ENCODE data around the gene WWTR1. TPM values are rescaled to one million over a fixed set of nuclear protein-coding genes. Genes with fewer than 3 reads are reported as not detected.

WWTR1 gene
- total and polyA plus RNA-seq, 2 of the 8 experiments (the other 6 are each of a cell fraction or from before 2014, with no cell fraction given): 15.7 to 18.6 TPM

DNA sequence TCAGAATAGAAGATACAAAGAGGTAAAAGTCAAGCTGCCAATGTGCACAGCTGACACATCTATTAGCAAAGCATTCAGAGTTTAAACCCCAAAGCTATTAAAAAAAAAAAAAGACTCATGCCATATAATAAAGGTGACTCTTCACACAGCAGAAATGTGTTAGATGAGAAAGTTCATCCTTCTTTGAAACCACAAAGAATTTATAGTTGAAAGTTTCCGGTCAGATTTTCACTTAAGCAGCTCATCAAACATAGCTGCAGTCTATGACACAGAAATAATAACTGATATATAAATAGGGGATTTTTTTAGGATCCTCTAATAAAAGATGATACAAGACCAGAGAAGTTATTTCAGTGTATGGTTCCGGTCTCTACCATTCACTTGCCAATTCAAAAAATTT, 76.6 kb downstream of the WWTR1 start:
- H3K4me2 ChIP-seq (ENCODE audit: insufficient read depth in 1 of 2, low read depth in 2 of 2, low read length in 2 of 2): no peak overlapping the region
- H3K9me3 ChIP-seq (ENCODE audit: insufficient read depth in 2 of 2, low read depth in 1 of 2, low read length in 1 of 2): no peaks in the 10 kb centered on the region
- peaks cover 2 to 10% (median 6%) of the 10 kb centered on the region in 4 experiments; a peak in 5 of 7 replicates for H3K4me1 ChIP-seq (replicated peaks in 1 of 4; ENCODE audit: control insufficient read depth in 3 of 4, insufficient read depth in 4 of 4, low read length in 3 of 4)
- H3K18ac ChIP-seq (ENCODE audit: extremely low read depth, low read length): no peak overlapping the region
- no peak overlapping the region for H3K4me3 ChIP-seq (ENCODE audit: extremely low read depth in 1 of 4, insufficient read depth in 2 of 4, low read depth in 3 of 4, low read length in 4 of 4)
- H3K36me3 ChIP-seq (ENCODE audit: control insufficient read depth in 2 of 4, insufficient read depth in 4 of 4, low read length in 3 of 4): no peaks in the 10 kb centered on the region
- no peak overlapping the region for H2BK12ac ChIP-seq (ENCODE audit: low read depth, low read length)
- H2BK120ac ChIP-seq (replicated peaks; ENCODE audit: low read depth, low read length): no peak overlapping the region
- H3K27ac ChIP-seq (ENCODE audit: low read depth, low read length): no peak overlapping the region
- ChIA-PET POLR2A (ENCODE audit: partially characterized antibody) (interaction anchor here (1.1 kb wide), 1 partner anchor 76 kb away, joined by 3 read pairs; the partner anchor contains the start of gene WWTR1), CTCF (ENCODE audit: partially characterized antibody) (interaction anchor here (0.9 to 4.7 kb wide), 6 partner anchors 12 to 136 kb away, joined by 3 to 37 read pairs (median 4); no protein-coding TSS in a partner anchor)
- 90% methylated on average over 2 of the region's 2 CpGs; no CpG with 5 or more reads in 1 of the 2 experiments for WGBS, 2 experiments (ENCODE audit: extremely low coverage in 1 of 2, insufficient coverage in 1 of 2, insufficient read length in 1 of 2, insufficient replicate concordance in 2 of 2, low coverage in 1 of 2, low lambda C conversion rate in 2 of 2, missing lambda C conversion rate in 1 of 2)
- H2BK5ac ChIP-seq (ENCODE audit: low read depth, low read length): no peak overlapping the region
- no peak overlapping the region for H2BK20ac ChIP-seq (ENCODE audit: low read length)
- H3K79me2 ChIP-seq (ENCODE audit: control insufficient read depth in 1 of 2, insufficient read depth in 2 of 2, low read length in 2 of 2): 0 out of 4 replicates have a peak, but pooled peaks cover 2 to 5% of the 10 kb centered on the region in 2 experiments
- peaks cover 0 to 2% of the 10 kb centered on the region in 2 experiments for H4K20me1 ChIP-seq (replicated peaks in 1 of 2; ENCODE audit: control insufficient read depth in 1 of 2, insufficient read depth in 2 of 2, low read length in 2 of 2)
- H3K23ac ChIP-seq (ENCODE audit: insufficient read length): no peak overlapping the region
- H3K9ac ChIP-seq (replicated peaks in 1 of 4; ENCODE audit: extremely low read depth in 1 of 4, low read depth in 3 of 4, low read length in 3 of 4): no peak overlapping the region
- no peak overlapping the region for H4K91ac ChIP-seq (replicated peaks; ENCODE audit: insufficient read length, low read length)
- H2AFZ ChIP-seq (ENCODE audit: low read length): no peak overlapping the region
- H2BK15ac ChIP-seq (ENCODE audit: low read length): no peak overlapping the region
- no peaks in the 10 kb centered on the region for H3K27me3 ChIP-seq (replicated peaks in 1 of 4; ENCODE audit: control insufficient read depth in 3 of 4, extremely low read depth in 1 of 4, insufficient read depth in 3 of 4, low read length in 3 of 4)
- no peak overlapping the region for H2AK5ac ChIP-seq (ENCODE audit: low read depth, low read length)
- no peak overlapping the region for H3K14ac ChIP-seq (ENCODE audit: insufficient read length)
- DNase-seq (ENCODE audit: low read depth in 1 of 2, low spot score in 2 of 2) (no peak), FAIRE-seq (no peak)
- peaks cover 6% of the 10 kb centered on the region; the same call in 1 of the 2 replicates for H3K79me1 ChIP-seq (ENCODE audit: low read depth, low read length)
- no peak overlapping the region for H3K56ac ChIP-seq (replicated peaks; ENCODE audit: insufficient read length, low read depth, low read length)
- no peak overlapping the region for H4K5ac ChIP-seq (ENCODE audit: insufficient read length, low read depth, low read length)
- H3K23me2 ChIP-seq (ENCODE audit: low read depth, low read length): no peaks in the 10 kb centered on the region
- no peak overlapping the region for H4K8ac ChIP-seq (ENCODE audit: extremely low read depth, insufficient read depth, low read length)
- no peak overlapping the region for H3K4ac ChIP-seq (replicated peaks; ENCODE audit: insufficient read length, low read depth, low read length)
- no peak for TF ChIP-seq RBBP5 (IDR thresholded peaks at IDR 0.05; ENCODE audit: borderline replicate concordance, low read depth, low read length)
- no peak for TF ChIP-seq TEAD4 (IDR thresholded peaks at IDR 0.05; ENCODE audit: low read depth, low read length)
- TF ChIP-seq, protein P1, sequence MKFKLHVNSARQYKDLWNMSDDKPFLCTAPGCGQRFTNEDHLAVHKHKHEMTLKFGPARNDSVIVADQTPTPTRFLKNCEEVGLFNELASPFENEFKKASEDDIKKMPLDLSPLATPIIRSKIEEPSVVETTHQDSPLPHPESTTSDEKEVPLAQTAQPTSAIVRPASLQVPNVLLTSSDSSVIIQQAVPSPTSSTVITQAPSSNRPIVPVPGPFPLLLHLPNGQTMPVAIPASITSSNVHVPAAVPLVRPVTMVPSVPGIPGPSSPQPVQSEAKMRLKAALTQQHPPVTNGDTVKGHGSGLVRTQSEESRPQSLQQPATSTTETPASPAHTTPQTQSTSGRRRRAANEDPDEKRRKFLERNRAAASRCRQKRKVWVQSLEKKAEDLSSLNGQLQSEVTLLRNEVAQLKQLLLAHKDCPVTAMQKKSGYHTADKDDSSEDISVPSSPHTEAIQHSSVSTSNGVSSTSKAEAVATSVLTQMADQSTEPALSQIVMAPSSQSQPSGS (IDR thresholded peaks at IDR 0.05; ENCODE audit: low read length): no peak
- no peak for TF ChIP-seq POLR2A (IDR thresholded peaks at IDR 0.05; ENCODE audit: control extremely low read depth in 1 of 2, low read depth in 2 of 2, low read length in 2 of 2)
- TF ChIP-seq POU5F1 (IDR thresholded peaks at IDR 0.05; ENCODE audit: low read depth, low read length): no peak
- TF ChIP-seq EZH2 (IDR thresholded peaks at IDR 0.05; ENCODE audit: low read depth, low read length, severe bottlenecking): no peak
- no peak for TF ChIP-seq CEBPB (IDR thresholded peaks at IDR 0.05; ENCODE audit: low read depth, low read length)
- no peak for TF ChIP-seq CHD1 (IDR thresholded peaks at IDR 0.05; ENCODE audit: low read depth, low read length)
- TF ChIP-seq, protein P2, sequence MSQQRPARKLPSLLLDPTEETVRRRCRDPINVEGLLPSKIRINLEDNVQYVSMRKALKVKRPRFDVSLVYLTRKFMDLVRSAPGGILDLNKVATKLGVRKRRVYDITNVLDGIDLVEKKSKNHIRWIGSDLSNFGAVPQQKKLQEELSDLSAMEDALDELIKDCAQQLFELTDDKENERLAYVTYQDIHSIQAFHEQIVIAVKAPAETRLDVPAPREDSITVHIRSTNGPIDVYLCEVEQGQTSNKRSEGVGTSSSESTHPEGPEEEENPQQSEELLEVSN (IDR thresholded peaks at IDR 0.05): no peak
- TF ChIP-seq RNF2 (IDR thresholded peaks at IDR 0.05; ENCODE audit: borderline replicate concordance, low read depth, low read length, missing control alignments, poor library complexity, severe bottlenecking): no peak
- no peak for TF ChIP-seq SRF (IDR thresholded peaks at IDR 0.05; ENCODE audit: low read depth, low read length)
- no peak for TF ChIP-seq BCL11A (IDR thresholded peaks at IDR 0.05; ENCODE audit: low read depth in 2 of 2, low read length in 2 of 2)
